ENCODE data around the gene CHRFAM7A.
"Not testable (repeated sequence)": the region's sequence is repeated elsewhere in the genome, so short reads cannot be mapped to it uniquely, and the experiment has no call there.

Gene CHRFAM7A

DNA sequence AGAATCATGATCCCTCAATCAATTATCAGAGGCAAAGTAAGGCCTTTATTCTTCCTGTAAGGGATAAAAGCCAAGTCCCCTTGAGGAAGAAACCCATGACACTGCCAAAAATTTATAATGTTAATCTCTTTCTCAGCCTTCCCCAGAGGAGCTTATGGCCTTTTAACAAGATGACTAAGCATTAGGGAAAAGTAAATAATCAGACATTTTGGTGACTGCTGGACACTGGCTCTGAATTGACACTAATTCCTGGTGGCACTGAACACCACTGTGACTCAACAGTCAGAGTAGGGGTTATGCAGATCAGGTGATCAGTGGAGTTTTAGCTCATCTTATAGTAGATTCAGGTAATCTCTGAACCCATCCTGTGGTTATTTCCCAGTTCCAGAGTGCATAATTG, 82.8 kb downstream of the CHRFAM7A start:
- DNase-seq = not testable (repeated sequence)

Data from NCI-H1694 (cell line).